HuH-7.5 (cell line): ENCODE results near the gene LRRFIP1.
A peak's percentile ranks its signal among the peaks of the same experiment; 100 is the strongest.
"Not testable (repeated sequence)": the region's sequence is repeated elsewhere in the genome, so short reads cannot be mapped to it uniquely, and the experiment has no call there.

Experiments used
- DNase-seq: peaks from one replicate; pipeline ENCODE4 v3.0.0; 2011; ENCODE audit warnings: low spot score

Gene LRRFIP1

DNA sequence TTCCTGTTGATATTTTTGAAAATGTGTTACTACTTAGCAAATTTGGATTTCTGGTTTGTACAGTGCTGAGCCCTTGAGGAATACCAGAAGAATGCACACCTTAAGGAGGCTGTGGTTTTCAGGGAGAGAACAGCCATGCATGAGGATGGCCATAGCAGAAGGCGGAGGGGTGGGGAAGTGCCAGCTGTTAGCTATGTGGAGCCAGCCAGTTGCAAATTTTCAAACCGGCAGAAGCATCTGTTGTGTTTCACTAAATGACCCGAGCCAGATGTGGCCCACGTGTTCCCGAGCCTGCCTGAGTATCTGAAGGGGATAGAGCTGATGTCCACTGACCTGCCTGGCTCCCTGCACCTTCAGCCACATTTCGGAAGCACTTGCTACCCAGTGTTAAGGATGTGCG, 154.8 kb downstream of the LRRFIP1 start:
- no peak for DNase-seq

DNA sequence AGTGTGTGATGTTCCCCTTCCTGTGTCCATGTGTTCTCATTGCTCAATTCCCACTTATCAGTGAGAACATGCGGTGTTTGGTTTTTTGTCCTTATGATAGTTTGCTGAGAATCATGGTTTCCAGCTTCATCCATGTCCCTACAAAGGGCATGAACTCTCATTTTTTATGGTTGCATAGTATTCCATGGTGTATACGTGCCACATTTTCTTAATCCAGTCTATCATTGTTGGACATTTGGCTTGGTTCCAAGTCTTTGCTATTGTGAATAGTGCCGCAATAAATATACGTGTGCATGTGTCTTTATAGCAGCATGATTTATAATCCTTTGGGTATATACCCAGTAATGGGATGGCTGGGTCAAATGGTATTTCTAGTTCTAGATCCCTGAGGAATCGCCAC, 156.3 kb downstream of the LRRFIP1 start:
- not testable (repeated sequence) for DNase-seq

DNA sequence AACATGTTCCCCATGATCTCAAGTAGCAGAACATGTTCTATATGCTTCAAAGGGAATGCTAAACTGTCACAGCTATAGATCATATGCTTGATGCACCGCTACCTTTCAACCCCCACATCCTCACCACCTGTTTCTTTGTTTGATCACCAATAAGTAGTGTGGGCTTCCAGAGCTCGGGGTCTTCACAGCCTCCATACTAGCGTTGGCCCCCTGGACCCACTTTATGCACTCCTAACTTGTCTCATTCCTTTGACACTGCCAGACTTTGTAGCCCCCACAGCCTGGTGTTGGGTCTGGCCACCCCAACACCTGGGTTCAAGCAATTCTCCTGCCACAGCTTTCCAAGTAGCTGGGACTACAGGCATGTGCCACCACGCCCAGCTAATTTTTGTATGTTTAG, 159.5 kb downstream of the LRRFIP1 start:
- no peak for DNase-seq

DNA sequence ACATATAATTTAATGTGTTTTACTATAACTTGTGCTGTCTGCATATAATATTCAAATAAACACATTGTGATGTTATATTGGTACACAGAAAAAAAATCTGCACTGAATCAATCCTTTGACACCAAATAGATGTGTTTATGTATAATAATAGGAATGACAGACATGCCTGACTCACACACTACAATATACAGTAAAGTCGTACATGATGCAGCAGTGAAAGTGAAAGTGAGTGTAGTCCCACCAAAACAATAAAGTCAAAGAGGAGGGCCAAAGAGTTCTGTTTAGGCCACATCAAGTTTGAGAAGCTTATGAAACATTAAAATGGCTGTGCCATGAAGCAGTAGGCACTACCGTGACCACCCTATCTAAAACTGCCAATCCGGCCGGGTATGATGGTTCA, 163.0 kb downstream of the LRRFIP1 start:
- DNase-seq, result no peak

DNA sequence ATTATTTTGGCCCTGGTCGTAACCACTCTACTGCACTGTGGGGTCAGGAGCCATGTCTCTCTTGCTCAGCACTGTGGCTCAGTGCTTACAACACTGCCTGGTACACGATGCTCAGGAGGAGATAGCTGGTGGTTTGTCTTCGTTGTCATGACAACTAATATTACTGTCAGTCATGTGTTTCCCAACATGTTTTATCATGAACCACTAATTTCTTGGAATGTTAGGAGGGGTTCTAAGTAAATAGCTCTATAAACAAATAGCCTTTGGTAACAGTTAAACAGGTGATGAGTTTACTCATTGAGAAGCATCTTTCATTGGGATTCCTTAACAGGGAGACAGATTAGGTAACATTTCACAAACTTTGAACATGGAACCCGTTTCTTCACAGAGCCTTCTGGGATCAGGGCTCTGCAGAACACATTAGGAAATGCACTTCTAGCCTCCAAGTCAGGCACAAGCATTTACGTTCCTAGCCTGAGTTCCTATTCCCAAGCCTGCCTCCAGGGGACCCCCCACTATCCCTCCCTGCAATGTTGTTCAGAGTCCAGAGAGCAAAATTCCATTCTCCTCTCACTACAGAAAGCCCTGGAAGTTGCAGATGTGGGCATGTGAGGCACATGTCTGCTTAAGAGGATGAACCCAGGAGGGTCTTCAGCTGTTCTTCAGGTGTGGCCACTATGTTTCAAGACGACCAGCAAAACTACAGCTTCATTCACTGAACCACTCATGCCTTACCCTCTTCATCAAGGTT, 164.8 kb downstream of the LRRFIP1 start:
- DNase-seq, result peak; percentile 36

DNA sequence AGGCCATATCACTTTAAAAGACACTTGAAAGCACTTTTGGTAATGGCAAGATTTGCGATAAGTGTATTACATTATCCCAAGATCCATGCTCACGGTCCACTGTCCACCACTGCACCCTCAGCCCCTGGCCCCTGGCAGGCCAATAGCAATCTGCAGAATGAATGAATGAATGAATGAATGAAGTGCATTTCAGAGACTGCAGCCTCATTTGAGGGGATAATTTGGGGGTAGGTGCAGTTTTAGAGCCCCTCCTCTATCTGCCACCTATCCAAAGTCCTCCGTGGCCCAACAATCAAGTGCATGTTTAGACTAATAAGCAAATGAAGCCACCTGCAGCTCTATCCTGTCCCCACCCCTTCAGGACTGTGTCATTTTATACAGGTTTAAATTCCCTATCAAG, 169.9 kb downstream of the LRRFIP1 start:
- DNase-seq, result no peak

DNA sequence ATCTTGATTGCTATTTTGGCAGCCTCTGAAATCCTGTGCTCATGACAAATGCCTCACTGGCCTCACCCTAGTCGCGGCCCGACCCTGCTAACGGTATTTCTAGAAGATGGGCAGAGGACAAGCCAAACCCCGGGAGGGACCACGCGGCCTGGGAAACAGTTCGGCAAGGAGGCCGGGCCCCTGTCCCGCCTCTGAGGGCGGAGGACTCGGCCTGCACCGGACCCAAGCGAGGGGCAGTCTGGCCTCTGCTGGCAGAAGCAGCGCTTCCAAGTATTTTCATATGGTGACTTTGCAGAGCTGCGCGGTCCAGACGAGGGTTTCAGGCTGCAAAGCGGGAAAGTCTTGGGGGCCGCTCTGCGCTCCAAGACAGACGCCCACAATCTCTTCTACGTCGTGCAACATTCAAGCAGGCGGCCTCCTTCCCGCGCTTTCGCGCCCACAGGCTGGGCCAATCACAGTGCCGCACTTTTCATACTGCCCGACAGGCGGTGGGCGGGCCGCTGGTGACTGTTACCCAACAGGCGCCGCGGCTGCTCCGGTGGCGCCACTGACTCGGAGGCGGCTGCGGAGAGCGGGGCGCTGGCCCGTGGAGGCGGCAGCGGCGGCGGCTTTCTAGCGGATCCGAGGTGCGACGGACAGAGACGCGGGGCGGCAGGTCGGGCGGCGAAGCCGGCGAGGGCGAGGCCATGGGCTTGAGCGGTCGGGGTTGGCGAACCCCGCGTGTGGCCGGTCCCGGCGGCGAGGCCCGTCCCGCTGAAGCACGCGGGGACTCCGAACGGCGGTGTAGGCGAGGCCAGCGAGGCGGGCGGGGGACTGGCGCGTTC, 171.1 kb downstream of the LRRFIP1 start, which contains the start of gene RBM44:
Gene RBM44, plus strand, starts transcription at position 544 of the 824 bp plus-strand sequence. CDS start 14,831 bp downstream, outside the sequence.
- no peak for DNase-seq

DNA sequence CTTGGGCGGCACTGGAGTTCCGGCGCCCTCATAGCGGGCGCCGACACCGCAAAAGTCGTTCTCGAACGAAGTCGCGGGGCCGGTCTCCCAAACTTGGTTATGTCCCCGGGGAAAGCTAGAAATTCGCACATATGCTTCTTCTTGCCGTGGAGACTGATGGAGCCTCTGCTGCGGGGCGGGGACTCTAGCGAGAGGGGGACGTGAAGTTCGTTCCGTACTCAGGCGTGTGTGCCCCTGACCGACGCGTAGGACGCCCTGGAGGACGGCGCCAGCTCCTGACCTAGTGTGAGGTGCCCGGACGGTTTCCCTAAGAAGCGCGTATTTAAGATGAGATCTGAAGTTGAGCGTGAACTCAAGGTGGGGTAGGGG, 171.7 kb downstream of the LRRFIP1 start:
- no peak for DNase-seq

DNA sequence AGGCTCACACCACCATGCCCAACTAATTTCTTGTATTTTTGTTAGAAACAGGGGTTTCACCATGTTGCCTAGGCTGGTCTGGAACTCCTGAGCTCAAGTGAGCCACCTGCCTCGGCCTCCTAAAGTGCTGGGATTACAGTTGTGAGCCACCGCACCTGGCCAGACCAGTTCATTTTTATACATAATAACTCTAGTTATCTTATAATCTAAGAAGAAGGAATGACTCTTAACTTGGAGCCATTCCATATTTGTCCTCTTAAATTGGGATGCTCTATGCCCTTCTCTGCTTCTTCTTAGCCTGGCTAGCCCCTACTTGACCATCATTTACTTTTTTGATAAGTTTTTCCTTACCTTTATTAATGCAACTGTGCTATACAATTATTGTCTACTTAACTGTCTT, 174.1 kb downstream of the LRRFIP1 start:
- no peak for DNase-seq

DNA sequence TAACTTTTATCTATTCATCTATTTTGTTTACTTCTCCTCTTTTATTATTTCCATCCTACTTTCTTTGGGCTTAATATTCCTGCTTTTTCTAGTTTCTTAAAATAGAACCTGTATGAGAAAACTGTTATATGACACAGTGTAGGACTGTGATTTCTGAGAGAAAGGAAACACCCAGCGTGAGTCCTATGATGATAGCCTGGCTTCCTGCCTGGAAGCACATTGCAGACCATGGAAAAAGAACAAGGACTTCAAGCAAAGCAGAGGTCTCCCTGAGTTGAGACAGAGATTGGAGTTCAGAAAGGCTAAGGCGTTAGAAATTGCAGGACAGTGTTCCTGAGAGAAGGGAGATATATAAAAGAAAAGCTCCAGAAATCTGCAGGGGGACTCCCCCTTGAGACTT, 178.9 kb downstream of the LRRFIP1 start:
- no peak for DNase-seq

DNA sequence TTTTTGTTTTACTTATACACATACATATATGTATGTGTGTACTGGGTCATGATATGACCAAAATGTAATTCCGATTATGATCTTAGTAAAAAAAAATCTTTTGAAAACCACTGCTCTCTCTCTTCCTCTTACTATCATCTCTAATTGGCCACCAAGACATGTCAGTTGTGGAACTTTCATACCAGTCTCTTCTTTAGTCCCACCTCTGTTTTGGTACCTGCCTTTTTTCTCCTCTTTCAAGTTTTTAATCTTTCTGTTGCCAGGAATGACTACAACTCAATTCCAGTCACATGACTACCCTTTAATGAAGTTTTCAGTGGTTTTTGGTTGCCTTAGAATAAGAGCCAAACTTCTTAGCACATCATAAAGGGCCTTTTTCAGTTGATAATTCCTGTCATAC, 188.2 kb downstream of the LRRFIP1 start:
- no peak for DNase-seq

DNA sequence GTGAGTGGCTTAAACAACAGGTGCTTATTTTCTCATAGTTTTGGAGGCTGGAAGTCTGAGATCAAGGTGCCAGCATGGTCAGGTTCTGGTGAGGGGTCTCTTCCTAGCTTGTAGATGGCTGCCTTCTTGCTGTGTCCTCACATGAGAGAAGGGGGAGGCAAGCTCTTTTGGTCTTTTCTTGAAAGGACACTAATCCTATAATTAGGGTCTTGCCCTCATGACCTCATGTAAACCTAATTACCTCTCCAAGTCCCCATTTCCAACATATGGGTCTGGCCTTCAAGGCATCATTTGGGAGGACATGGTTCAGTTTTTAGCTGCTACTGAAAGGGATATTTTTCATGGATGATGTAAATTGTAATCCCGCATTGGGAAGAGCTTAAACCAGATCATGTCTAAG, 189.1 kb downstream of the LRRFIP1 start:
- DNase-seq, result no peak

DNA sequence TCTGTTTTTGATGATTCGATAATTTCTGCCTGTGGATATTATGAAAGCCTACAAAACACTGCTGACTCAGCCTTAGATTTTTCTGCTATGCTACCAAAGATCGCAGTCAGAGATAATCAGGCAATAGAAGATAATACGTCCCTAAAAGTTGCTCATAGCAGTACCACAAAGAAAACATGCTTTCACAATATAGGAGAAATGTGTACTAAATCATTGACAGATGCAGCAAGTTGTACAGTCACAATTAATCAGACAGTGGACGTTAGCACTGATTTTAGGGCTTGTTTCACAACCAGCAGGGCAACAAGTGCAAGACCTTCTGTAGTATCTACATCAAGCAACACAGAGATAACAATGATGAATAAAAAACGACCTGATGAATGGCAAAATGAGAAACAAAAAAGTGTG, 190.7 kb downstream of the LRRFIP1 start:
- no peak for DNase-seq

DNA sequence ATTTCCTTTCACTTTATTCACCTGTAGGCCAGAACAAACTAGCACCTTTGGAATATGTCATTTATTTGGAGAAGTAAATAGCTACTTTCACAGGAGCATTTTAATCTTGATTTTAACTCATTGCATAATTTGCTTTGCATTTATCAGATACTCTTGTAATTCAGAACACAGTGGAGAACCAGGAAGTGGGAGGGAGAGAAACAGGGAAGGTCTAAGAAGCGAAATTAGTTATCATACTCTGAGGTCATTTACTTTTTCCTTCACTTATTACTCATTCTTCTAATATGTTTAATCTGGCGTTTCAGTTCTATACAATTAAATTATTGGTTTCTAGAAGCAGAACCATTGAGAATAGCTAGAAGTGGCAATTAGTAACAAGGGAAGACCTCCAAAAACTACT, 191.8 kb downstream of the LRRFIP1 start:
- no peak for DNase-seq

DNA sequence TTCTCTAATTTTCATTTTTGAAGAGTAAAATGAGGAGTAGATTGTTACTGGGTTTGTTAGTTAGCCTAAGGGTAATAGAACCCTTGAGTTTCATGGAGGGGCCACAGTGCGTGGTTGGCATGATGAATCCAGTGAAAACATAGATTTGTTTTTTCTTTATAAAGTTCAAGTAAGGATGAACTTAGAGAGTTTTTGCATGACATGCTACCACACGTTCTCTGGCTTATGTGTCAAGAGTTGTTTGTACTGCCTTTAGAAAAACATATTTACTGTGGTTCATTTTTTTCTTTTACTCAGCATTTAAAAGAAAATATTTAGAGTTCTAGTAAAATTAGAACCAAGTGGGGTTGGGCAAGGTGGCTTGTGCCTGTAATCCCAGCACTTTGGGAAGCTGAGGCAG, 193.0 kb downstream of the LRRFIP1 start:
- DNase-seq, result no peak

DNA sequence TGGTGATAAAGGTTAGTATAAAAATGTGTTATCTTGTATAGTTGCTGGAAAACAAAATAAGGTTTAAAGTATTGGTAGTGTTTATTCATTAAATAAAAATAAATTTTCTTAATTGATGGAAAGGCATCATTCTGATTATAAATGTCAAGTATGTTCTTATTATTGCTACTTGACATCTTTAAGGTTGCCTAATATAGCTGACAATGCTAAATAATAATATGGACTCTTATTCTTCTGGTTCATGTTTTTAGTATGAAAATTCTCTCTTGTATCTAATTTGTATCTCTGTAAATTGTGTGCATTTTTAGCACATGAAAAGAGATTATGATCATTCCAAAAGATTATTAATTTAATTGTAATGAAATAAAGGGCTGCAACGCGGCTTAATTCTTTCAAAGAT, 196.2 kb downstream of the LRRFIP1 start:
- DNase-seq, result no peak

DNA sequence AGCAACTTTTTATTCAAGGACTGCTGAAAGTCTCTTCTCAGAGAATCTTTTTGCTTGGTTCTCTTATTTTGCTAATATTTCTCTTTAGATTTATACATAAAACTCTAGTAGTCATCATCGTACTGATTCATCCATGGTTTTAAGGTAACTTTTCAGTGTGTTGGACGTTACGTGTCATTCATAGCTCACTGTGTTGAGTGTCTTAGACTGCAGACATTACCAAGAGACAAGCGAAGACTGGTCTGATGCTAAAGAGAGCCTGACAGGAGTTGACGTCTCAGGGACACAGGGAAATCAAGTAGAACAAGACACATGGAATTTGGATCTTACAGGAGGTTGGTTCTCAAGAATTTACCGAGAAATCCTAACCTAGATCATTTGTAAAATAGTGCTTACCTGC, 196.7 kb downstream of the LRRFIP1 start:
- DNase-seq, result no peak

DNA sequence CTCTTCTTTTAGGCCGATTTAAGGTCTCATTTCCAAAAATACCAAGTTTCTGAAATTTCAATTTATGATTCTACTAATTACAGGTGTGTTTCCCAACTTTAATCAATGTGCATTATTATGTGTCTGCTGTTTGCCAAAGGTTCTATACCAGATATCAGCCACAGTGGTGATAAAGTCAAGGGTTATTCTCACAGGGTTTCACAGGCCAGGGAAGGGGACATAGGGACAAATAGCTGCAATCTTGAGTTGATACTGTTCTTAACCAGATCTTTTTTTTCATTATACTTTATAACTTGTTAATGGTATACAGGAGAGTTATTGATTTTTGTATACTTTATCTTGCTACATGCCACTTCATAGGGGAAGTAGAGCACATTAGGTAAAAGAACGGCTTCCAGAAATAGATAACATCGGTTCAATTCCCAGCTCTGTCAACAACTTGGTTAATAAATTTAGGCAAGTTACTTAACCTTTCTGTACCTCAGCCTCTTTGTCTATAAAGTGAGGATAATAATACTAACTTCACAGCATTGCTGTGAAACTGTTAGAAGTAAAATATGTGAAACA, 200.1 kb downstream of the LRRFIP1 start:
- no peak for DNase-seq
